Stimulated activated CD8-positive, alpha-beta memory T cell treated with anti-CD3 and anti-CD28 coated beads, Interleukin-4, amount 100 ng/mL, for 48 hours (primary cell): ENCODE results near the gene TGFB1.

ENCODE experiments used
- DNase-seq: peaks from one replicate; pipeline ENCODE4 v3.0.0-alpha.2; 2020

TGFB1 gene

GRCh38 chr19:41339936-41340335 is 13.8 kb downstream of the TGFB1 start:
- DNase-seq = no peak

DNA sequence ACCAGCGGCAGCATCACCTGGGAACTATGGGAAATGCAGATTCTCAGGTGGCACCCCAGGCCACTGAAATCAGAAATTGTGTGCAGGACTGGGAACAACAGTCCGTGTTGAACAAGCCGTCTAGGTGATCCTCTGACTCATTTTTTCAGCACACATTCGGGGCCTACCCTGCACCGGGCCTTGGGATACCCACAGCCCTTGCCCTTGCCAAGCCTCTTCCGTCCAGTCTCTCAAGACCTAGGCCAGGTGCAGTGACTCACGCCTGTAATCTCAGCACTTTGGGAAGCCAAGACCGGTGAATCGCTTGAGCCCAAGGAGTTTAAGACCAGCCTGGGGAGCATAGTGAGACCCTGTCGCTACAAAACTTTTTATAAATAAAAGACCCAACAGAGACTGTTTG is 18.3 kb downstream of the TGFB1 start:
- no peak for DNase-seq

- no peak for DNase-seq
These were observed 18.9 kb downstream of the TGFB1 start for GRCh38 chr19:41334793-41335192.

- no peak for DNase-seq
These were observed 21.3 kb downstream of the TGFB1 start for GRCh38 chr19:41332468-41332867.

GRCh38 chr19:41332000-41332399 is 21.7 kb downstream of the TGFB1 start:
- DNase-seq = no peak

DNA sequence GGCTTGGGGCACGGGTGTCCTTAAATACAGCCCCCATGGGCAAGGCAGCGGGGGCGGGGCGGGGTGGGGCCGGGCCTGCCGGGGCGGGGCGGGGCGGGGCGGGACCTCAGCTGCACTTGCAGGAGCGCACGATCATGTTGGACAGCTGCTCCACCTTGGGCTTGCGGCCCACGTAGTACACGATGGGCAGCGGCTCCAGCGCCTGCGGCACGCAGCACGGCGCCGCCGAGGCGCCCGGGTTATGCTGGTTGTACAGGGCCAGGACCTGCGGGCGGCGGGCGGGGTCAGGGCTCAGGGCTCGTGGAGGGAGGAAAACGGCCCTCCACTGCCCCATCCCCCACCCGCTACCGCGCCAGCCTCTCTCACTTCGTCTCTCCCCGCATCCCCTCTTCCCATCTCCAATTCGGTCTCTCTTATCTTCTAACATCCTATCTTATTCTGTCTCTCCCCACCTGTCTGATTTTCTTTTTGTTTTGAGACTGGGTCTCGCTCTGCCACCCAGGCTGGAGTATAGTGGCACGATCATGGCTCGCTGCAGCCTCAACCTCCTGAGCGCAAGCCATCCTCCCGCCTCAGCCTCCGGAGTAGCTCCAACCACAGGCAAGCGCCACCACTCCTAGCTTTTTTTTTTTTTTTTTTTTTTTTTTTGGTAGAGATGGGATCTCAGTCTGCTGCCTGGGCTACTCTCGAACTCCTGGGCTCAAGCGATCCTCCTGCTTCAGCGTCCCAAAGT is 22.6 kb downstream of the TGFB1 start:
- no peak for DNase-seq

DNA sequence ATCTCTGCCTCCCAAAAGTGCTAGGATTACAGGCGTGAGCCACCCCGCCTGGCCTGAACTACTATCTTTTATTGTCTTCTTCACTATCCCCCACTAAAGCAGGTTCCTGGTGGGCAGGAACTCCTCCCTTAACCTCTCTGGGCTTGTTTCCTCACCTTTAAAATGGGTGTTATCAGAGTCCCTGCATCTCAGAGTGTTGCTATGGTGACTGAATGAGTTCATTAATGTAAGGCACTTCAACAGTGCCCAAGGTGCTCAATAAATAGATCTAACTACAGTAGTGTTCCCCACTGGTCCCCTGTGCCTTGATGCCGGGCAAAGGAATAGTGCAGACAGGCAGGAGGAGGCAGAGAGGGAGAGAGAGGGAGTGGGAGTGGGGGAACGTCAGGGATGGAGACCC is 23.2 kb downstream of the TGFB1 start:
- DNase-seq = no peak

DNA sequence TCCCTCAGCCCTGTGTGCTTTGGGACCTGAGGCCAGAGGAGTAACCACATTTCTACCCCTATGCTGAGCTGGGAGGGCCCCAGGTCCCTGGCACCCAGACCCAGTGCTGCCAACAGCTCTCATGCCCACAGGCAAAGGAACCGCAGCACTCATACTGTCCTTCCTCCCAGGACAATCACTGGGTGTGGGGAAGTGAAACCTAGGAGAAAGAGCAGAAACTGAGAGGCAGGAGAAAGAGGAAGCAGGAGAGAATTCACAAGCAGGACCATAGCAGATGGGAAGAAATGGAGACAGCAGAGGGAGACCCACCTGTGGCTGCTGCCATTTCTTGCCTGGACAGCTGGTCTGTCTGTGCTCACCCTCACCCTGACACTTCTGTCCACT is 24.9 kb downstream of the TGFB1 start:
- DNase-seq = no peak

DNA sequence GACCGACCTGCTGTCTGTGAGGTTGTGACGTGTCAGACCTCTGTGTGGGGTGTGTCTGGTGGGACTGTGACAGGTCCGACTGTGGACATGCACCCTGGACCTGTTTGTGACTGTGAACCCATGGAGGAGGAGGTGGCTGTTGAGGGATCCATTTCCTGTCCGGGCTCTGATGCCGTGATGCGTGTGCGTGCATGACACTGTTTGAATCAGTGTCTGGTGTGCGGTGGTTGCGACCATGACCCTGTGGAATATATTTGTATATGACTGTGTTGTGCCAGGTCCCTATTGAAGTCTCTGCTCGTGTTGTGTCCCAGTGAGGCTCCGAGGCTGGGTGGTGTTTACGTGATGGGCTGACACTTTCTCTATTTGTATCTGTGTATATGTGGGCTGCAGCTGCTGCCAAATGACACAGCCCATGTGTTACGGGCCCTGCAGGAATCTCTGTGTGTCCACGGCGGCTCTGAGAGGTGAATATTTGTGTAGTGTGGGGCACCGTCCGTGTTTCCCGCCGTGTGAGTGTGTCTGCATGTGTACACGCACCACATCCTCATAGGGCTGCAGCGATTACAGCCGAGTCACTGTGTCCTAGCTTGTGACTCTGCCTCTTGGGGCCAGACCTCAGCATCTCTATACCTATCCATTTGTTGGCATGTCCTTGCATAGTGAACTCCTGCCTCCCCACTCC is 25.4 kb downstream of the TGFB1 start:
- peak; percentile 70 for DNase-seq

DNA sequence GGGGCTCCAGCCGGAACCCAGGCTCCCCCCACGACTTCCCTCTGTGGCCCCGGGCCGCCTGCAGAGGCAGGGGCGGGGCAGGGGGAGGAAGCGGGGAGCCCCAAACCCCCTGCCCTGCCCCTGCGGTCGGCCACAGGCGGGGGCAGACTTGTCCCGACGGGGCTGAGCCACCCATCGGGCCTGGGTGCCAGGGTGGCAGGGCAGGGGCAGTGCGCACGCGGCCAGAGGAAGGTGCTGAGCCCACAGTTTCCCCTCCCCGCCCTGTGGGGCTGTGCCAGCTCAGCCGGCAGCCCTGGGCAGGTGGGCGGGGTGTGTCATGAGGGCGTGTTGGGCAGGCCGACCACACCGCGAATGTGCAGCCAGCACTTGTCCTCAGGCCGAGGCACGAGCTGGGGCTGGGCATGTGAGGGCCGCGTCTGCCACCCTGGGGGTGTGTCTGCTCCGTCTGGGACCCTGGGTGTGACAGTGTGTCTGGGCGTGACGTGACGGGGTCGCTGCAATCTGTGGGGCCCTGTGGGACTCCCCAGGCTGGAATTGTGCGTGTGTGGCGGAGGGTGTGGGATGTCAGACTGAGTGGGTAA is 26.1 kb downstream of the TGFB1 start:
- DNase-seq = peak; percentile 91

GRCh38 chr19:41327076-41327575 is 26.6 kb downstream of the TGFB1 start:
- DNase-seq = no peak

- DNase-seq = peak; percentile 54
These were observed 27.6 kb downstream of the TGFB1 start for GRCh38 chr19:41325947-41326706.

DNA sequence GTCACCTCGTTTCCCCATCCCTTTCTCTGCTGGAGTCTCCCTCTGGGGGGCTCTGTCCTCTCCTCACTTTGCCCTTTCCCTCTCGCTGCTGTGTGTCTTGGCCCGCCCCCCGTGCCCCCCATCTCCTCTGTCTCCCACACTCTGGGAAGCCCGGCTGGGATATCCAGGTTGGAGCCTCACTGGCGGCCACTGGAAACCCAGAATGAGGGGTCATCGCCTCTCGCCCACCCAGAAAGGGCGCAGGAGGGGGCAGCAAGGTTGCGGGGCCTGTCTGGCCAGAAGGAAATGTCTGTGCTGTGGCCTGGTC is 28.1 kb downstream of the TGFB1 start:
- no peak for DNase-seq

DNA sequence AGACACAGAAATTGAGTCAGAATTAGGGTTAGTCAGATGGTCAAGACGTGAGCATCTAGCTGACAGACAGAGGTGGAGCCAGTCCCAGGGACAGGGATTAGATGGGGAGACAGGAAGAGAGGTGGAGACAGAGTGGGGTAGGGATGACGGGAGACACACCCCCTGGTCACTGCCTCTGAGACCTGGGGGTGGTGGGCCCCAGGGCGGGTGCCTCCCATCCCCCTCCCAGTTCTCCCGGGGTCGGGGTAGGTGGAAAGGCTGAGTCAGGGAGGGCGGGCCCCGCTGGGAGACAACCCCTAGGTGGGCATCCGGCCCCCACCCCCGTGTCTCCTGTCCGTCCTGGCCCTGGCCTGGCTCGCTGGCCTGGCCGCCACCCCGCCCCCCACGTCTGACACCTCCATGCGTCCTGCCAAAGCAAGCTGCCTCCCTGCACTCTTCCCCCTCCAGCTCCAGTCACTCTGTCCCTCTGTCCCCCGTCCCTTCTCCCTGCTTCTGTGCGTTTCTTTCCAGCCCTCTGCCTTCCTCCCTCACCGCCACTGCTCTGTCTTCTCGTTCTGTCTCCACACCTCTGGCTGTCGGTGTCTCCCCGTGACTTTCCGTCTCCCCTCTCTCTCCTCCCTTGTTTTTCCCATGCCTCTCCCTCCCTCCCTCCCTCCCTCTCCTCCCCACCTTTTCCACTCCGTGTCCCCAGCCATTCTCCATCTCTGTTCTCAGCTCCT is 28.6 kb downstream of the TGFB1 start:
- DNase-seq = peak; percentile 42

DNA sequence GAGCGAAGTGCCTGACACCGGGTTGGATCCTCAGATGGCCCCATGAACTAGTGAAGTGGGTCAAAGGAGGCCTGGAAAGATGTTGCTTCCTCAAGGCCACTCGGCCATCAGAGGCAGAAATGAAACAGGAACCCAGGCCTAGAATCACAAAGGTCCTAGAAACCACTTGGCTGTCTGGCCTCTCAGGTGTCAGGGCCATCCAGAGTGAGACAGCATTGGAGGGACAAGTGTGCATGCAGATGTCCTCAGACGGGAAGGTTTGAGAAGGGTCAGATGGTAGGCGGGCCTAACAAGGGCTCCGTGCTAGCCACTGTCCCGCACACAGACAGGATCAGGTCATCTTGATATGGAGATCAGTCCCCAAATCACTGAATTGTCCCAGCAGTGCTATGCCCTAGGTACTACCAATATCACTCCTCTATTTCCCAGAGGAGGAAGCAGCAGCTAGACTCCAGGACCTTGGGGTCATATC is 29.5 kb downstream of the TGFB1 start:
- no peak for DNase-seq

- DNase-seq = no peak
These were observed 30.1 kb downstream of the TGFB1 start for GRCh38 chr19:41323430-41324125.

DNA sequence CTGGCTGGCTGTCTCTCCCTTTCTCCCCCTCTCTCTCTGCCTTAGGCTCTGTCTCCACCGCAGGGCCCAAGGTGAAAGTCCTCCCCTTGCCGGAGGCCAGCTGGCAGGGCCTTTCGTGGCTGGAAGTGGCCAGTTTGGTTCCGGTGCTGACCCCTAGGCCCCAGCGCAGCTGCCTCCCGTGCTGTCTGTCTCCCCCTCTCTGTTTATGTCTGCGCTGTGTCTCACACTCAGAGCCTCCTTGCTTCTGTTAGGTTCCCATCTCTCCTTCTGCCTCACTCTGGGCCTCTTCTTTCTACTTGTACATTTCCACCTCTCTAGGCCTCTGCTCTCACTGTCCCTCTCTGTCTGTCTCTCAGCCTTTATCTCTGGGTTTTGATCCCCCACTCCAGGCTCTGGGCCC is 30.7 kb downstream of the TGFB1 start:
- DNase-seq = no peak

GRCh38 chr19:41322451-41322850 is 31.3 kb downstream of the TGFB1 start:
- DNase-seq = no peak

- no peak for DNase-seq
These were observed 32.0 kb downstream of the TGFB1 start for GRCh38 chr19:41321600-41322270.

- no peak for DNase-seq
These were observed 32.5 kb downstream of the TGFB1 start for GRCh38 chr19:41321204-41321599.

GRCh38 chr19:41320568-41320967 is 33.2 kb downstream of the TGFB1 start:
- DNase-seq = no peak

DNA sequence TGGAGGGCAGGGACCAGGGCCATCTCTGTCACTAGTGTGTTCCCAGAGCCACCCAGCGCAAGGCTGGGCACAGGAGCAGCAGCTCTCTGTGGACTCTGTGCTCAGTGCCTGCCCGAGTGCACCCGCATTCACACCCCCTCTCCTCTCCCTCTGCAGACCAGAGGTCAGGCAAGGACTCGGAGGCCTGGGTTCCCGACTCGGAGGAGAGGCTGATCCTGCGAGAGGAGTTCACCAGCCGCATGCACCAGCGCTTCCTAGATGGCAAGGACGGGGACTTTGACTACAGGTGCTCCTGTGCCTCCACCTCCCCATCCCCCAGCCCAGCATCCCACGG is 33.6 kb downstream of the TGFB1 start:
- no peak for DNase-seq
